Fibroblast of lung (primary cell): ENCODE measurements around the gene ZNF771.

ENCODE experiments used
- EZH2 ChIP-seq: IDR thresholded peaks from 2 replicates; pipeline ENCODE4 v1.5.1; 2012; ENCODE audit warnings: low read length, control low read depth, mild to moderate bottlenecking; ENCODE audit errors: missing control alignments
- TF ChIP-seq, protein P1 (sequence below), 2 donors: IDR thresholded peaks in 1 of 2; conservative IDR thresholded peaks in 1 of 2; 1 replicate in 1 of 2; 2 replicates in 1 of 2; pipeline ENCODE4 v1.5.1; 2011 to 2012; ENCODE audit warnings: low read length in 2 of 2, control low read depth in 1 of 2, inconsistent platforms in 1 of 2, low read depth in 1 of 2, mild to moderate bottlenecking in 1 of 2

DNA sequence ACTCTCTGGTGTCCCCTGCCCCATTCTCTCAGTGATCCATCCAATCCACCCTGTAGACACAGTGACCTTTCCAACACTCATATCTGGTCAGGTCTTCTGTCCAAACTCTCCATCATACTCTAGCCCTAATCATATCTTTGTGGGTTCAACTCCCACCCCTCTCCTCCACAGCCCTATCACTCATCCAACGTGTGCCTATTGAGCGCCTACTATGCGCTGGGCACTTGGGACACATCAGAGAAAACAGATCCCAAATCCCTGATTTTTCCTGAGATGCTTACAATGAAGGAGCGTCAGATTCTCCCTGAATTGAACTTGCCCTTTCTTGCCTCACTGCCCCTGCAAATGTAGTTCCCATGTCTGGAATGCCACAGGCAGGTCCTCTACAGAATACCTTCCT is 20.6 kb downstream of the ZNF771 start:
- TF ChIP-seq, protein P1, sequence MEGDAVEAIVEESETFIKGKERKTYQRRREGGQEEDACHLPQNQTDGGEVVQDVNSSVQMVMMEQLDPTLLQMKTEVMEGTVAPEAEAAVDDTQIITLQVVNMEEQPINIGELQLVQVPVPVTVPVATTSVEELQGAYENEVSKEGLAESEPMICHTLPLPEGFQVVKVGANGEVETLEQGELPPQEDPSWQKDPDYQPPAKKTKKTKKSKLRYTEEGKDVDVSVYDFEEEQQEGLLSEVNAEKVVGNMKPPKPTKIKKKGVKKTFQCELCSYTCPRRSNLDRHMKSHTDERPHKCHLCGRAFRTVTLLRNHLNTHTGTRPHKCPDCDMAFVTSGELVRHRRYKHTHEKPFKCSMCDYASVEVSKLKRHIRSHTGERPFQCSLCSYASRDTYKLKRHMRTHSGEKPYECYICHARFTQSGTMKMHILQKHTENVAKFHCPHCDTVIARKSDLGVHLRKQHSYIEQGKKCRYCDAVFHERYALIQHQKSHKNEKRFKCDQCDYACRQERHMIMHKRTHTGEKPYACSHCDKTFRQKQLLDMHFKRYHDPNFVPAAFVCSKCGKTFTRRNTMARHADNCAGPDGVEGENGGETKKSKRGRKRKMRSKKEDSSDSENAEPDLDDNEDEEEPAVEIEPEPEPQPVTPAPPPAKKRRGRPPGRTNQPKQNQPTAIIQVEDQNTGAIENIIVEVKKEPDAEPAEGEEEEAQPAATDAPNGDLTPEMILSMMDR (conservative IDR thresholded peaks at IDR 0.05 in 1 of 2, IDR thresholded peaks at IDR 0.05 in 1 of 2; ENCODE audit: low read depth in 1 of 2, low read length in 2 of 2): no peak
- TF ChIP-seq EZH2: no peak
